OCI-LY1 (cell line): ENCODE data around the gene SLC25A45.

Experiments
- H2AFZ ChIP-seq: fragments of 200-600 bp; sonication (generic), shearing (Covaris generic); 2 replicates; pipeline ENCODE4 v1.6.0; 2014; ENCODE audit warnings: antibody characterized with exemption, mild to moderate bottlenecking, low read length
- H3F3A ChIP-seq: fragments of 200-600 bp; sonication (generic), shearing (Covaris generic); 2 replicates; pipeline ENCODE4 v1.6.0; 2014; ENCODE audit warnings: mild to moderate bottlenecking, antibody characterized with exemption, low read length, moderate library complexity; ENCODE audit not compliant: insufficient read depth
- H3K27ac ChIP-seq: fragments of 200-600 bp; sonication (generic); 2 replicates; pipeline ENCODE4 v1.5.1; 2014; ENCODE audit warnings: low read length, mixed run types, mild to moderate bottlenecking, low read depth; ENCODE audit not compliant: poor library complexity, severe bottlenecking
- H3K27me3 ChIP-seq: fragments of 200-600 bp; sonication (generic); 2 replicates; pipeline ENCODE4 v1.6.0; 2014; ENCODE audit warnings: antibody characterized with exemption, mild to moderate bottlenecking, low read length, moderate library complexity; ENCODE audit not compliant: insufficient read depth
- H3K36me3 ChIP-seq: fragments of 200-600 bp; sonication (generic); 2 replicates; pipeline ENCODE4 v1.6.1; 2014; ENCODE audit warnings: mild to moderate bottlenecking, antibody characterized with exemption, low read length, moderate library complexity, mixed read lengths; ENCODE audit not compliant: insufficient read depth
- H3K4me1 ChIP-seq: fragments of 200-600 bp; sonication (generic); 2 replicates; pipeline ENCODE4 v1.5.1; 2014; ENCODE audit warnings: mild to moderate bottlenecking, low read length, moderate library complexity; ENCODE audit not compliant: insufficient read depth, severe bottlenecking
- H3K4me2 ChIP-seq: fragments of 200-600 bp; sonication (generic), shearing (Covaris generic); 2 replicates; pipeline ENCODE4 v1.6.1; 2014; ENCODE audit warnings: low read length
- H3K4me3 ChIP-seq: fragments of 200-600 bp; sonication (generic); 2 replicates; pipeline ENCODE4 v1.5.1; 2014; ENCODE audit warnings: low read length, low read depth, mild to moderate bottlenecking, mixed read lengths; ENCODE audit not compliant: poor library complexity, severe bottlenecking
- H3K79me2 ChIP-seq: fragments of 200-600 bp; shearing (Covaris generic); 2 replicates; pipeline ENCODE4 v1.6.1; 2016; ENCODE audit warnings: mixed run types, low read length, mixed read lengths; ENCODE audit not compliant: insufficient read depth
- H3K9ac ChIP-seq: fragments of 200-600 bp; sonication (generic), shearing (Covaris generic); 2 replicates; pipeline ENCODE4 v1.6.1; 2014; ENCODE audit warnings: mild to moderate bottlenecking, low read length, mixed read lengths
- H3K9me2 ChIP-seq: fragments of 200-600 bp; sonication (generic), shearing (Covaris generic); 2 replicates; pipeline ENCODE4 v1.6.1; 2014; ENCODE audit warnings: low read depth, mild to moderate bottlenecking, low read length, mixed read lengths
- H3K9me3 ChIP-seq: fragments of 200-600 bp; shearing (Covaris generic); 2 replicates; pipeline ENCODE4 v1.6.1; 2014; ENCODE audit warnings: low read length, mixed read lengths
- H4K20me1 ChIP-seq: fragments of 200-600 bp; sonication (generic), shearing (Covaris generic); 2 replicates; pipeline ENCODE4 v1.6.0; 2016; ENCODE audit warnings: mild to moderate bottlenecking, low read length; ENCODE audit not compliant: insufficient read depth
- EZH2 ChIP-seq: fragments of 200-600 bp; sonication (generic), shearing (Covaris generic); IDR thresholded peaks from 2 replicates; pipeline ENCODE4 v1.8.0; 2017; ENCODE audit warnings: borderline replicate concordance, mixed run types, mild to moderate bottlenecking, antibody characterized with exemption, low read length, moderate library complexity, mixed read lengths
- TF ChIP-seq, protein P1 (sequence below): fragments of 200-600 bp; sonication (generic), shearing (Covaris generic); IDR thresholded peaks from 2 replicates; pipeline ENCODE4 v1.5.1; 2017; ENCODE audit warnings: mild to moderate bottlenecking, antibody characterized with exemption, low read length, moderate library complexity, mixed read lengths

Gene SLC25A45

DNA sequence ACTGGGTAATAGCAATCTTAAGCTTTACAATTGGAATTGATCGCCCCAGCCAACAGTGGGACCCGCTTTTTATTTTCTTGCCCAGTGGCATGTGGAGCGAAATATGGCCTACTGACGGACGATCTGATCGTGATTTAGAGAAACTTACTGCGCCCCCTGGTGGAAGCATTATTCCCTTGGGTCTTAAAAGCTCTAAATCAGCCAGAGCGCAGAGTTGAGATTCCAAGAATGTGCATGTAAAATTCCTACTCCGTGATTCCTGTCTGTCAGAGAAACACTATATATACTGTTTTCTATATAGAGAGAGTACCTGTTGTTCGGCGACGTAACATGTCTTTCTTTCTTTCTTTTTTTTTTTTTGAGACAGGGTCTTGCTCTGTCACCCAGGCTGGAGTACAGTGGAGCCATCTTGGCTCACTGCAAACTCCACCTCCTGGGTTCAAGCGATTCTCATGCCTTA, 52.5 kb downstream of the SLC25A45 start:
- H3F3A ChIP-seq, result peaks cover 6% of the 10 kb centered on the region
- H3K27me3 ChIP-seq, result no peaks in the 10 kb centered on the region
- no peaks in the 10 kb centered on the region for H3K9me2 ChIP-seq
- peaks cover 11% of the 10 kb centered on the region for H3K79me2 ChIP-seq
- H4K20me1 ChIP-seq, result no peaks in the 10 kb centered on the region
- peak overlapping the region; percentile 2 for H3K27ac ChIP-seq
- peak overlapping the region; percentile 33; the same call in 1 of the 2 replicates for H3K4me2 ChIP-seq
- TF ChIP-seq, protein P1, sequence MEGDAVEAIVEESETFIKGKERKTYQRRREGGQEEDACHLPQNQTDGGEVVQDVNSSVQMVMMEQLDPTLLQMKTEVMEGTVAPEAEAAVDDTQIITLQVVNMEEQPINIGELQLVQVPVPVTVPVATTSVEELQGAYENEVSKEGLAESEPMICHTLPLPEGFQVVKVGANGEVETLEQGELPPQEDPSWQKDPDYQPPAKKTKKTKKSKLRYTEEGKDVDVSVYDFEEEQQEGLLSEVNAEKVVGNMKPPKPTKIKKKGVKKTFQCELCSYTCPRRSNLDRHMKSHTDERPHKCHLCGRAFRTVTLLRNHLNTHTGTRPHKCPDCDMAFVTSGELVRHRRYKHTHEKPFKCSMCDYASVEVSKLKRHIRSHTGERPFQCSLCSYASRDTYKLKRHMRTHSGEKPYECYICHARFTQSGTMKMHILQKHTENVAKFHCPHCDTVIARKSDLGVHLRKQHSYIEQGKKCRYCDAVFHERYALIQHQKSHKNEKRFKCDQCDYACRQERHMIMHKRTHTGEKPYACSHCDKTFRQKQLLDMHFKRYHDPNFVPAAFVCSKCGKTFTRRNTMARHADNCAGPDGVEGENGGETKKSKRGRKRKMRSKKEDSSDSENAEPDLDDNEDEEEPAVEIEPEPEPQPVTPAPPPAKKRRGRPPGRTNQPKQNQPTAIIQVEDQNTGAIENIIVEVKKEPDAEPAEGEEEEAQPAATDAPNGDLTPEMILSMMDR, result peak; percentile 79
- TF ChIP-seq EZH2, result no peak
- peaks cover 18% of the 10 kb centered on the region for H3K4me1 ChIP-seq
- H2AFZ ChIP-seq, result peak overlapping the region; percentile 8; the same call in 1 of the 2 replicates
- no peaks in the 10 kb centered on the region for H3K36me3 ChIP-seq
- no peak overlapping the region for H3K4me3 ChIP-seq
- H3K9me3 ChIP-seq, result no peaks in the 10 kb centered on the region
- no peak overlapping the region; the same call in 1 of the 2 replicates for H3K9ac ChIP-seq

DNA sequence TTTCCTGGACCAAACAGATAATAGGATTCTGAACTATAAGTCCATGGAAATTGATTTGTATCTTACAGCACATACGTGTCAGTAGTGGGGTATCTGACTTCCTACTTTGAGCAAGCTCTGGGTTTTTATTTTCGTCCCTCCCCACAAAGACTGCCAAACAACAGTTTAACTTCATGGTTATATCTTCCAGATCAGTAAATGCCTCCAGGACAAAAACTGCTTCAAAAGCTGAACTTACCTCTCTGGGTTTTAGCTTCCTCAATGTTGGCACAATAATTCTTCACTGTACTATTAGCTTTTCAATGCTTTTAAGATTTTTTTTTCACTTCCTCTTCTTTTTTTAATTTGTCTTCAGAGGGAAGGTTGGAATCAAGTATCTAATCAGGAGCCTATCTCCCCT, 53.0 kb downstream of the SLC25A45 start:
- peak overlapping the region; percentile 8; the same call in 1 of the 2 replicates for H2AFZ ChIP-seq
- no peak overlapping the region; the same call in 1 of the 2 replicates for H3K9ac ChIP-seq
- peak overlapping the region; percentile 2 for H3K27ac ChIP-seq

DNA sequence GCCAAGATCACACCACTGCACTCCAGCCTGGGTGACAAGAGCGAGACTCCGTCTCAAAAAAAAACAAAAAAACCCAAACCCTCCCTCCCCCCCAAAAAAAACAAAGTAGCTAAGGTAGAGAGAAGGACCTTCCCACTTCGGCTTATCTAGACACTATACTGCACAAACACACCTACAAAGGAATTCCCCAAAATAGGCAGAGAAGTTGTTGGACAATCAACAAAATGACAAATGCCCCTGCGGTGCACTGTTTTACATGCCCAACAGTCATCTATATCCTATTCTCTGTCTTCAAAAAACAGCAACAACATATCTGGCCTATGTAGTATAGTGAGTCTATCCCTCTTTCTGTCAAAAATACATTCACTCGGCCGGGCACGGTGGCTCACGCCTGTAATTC, 55.4 kb downstream of the SLC25A45 start:
- Histone ChIP-seq H4K20me1 (no peaks in the 10 kb centered on the region), H3F3A (peaks cover 6% of the 10 kb centered on the region), H3K79me2 (no peaks in the 10 kb centered on the region), H3K4me3 (no peak overlapping the region), H3K9me2 (no peaks in the 10 kb centered on the region), H3K36me3 (no peaks in the 10 kb centered on the region), H3K27me3 (no peaks in the 10 kb centered on the region), H3K9ac (no peak overlapping the region), H3K9me3 (no peaks in the 10 kb centered on the region), H3K4me2 (no peak overlapping the region), H3K4me1 (peaks cover 11% of the 10 kb centered on the region), H2AFZ (no peak overlapping the region), H3K27ac (no peak overlapping the region)
- no peak for TF ChIP-seq EZH2
- TF ChIP-seq, protein P1, result no peak

More for the DNA sequence above, 53.0 kb downstream of the SLC25A45 start:
- Histone ChIP-seq H4K20me1 (no peaks in the 10 kb centered on the region), H3K36me3 (no peaks in the 10 kb centered on the region), H3F3A (peaks cover 6% of the 10 kb centered on the region), H3K79me2 (peaks cover 6% of the 10 kb centered on the region), H3K9me3 (no peaks in the 10 kb centered on the region), H3K4me3 (no peak overlapping the region), H3K4me1 (peaks cover 13% of the 10 kb centered on the region), H3K9me2 (no peaks in the 10 kb centered on the region), H3K4me2 (peak overlapping the region; percentile 33; the same call in 1 of the 2 replicates), H3K27me3 (no peaks in the 10 kb centered on the region)
- TF ChIP-seq, protein P1, result no peak
- TF ChIP-seq EZH2, result no peak
